CD4-positive, alpha-beta T cell treated with Interleukin-17A for 4 hours (primary cell): ENCODE measurements around the gene METTL23.
A peak's percentile ranks its signal among the peaks of the same experiment; 100 is the strongest.
"Not testable (repeated sequence)": the region's sequence is repeated elsewhere in the genome, so short reads cannot be mapped to it uniquely, and the experiment has no call there.

Experiments used
- DNase-seq: peaks from one replicate; pipeline ENCODE4 v3.0.0-alpha.2; 2020; ENCODE audit warnings: mixed read lengths

The METTL23 gene

GRCh38 chr17:76736349-76737081, 9.9 kb downstream of the METTL23 start:
- DNase-seq = peak; percentile 80

GRCh38 chr17:76737082-76737675, 10.5 kb downstream of the METTL23 start, which contains the start of gene SRSF2:
TSS of gene SRSF2 (minus strand) at chr17:76737331. CDS start at chr17:76737160, 171 bp downstream.
- DNase-seq = peak; percentile 98

GRCh38 chr17:76737676-76738467, 11.2 kb downstream of the METTL23 start, which contains the start of gene MFSD11:
TSS of gene MFSD11 (plus strand) at chr17:76738119. CDS start at chr17:76738353, 234 bp downstream.
- peak; percentile 94 for DNase-seq

GRCh38 chr17:76738468-76738850, 11.8 kb downstream of the METTL23 start:
- no peak for DNase-seq

- not testable (repeated sequence) for DNase-seq
Measured at GRCh38 chr17:76739568-76740115, 13.0 kb downstream of the METTL23 start.

GRCh38 chr17:76740329-76741118, 13.9 kb downstream of the METTL23 start:
- no peak for DNase-seq

GRCh38 chr17:76742958-76743357, 16.3 kb downstream of the METTL23 start:
- no peak for DNase-seq

GRCh38 chr17:76744747-76745146, 18.1 kb downstream of the METTL23 start:
- no peak for DNase-seq

- DNase-seq = not testable (repeated sequence)
Measured at GRCh38 chr17:76745785-76746184, 19.1 kb downstream of the METTL23 start.

- DNase-seq = no peak
Measured at GRCh38 chr17:76747716-76748363, 21.2 kb downstream of the METTL23 start.

GRCh38 chr17:76748657-76749056, 22.0 kb downstream of the METTL23 start:
- DNase-seq = no peak

GRCh38 chr17:76751416-76751993, 24.9 kb downstream of the METTL23 start:
- no peak for DNase-seq

- peak; percentile 23 for DNase-seq
Measured at GRCh38 chr17:76752006-76752405, 25.4 kb downstream of the METTL23 start.

GRCh38 chr17:76753061-76753961, 26.7 kb downstream of the METTL23 start:
- peak; percentile 32 for DNase-seq

- DNase-seq = no peak
Measured at GRCh38 chr17:76755285-76755684, 28.6 kb downstream of the METTL23 start.

- DNase-seq = no peak
Measured at GRCh38 chr17:76757256-76757655, 30.6 kb downstream of the METTL23 start.

GRCh38 chr17:76758570-76758969, 31.9 kb downstream of the METTL23 start:
- DNase-seq = no peak

GRCh38 chr17:76772842-76773525, 46.3 kb downstream of the METTL23 start:
- peak; percentile 80 for DNase-seq

GRCh38 chr17:76775021-76775600, 48.5 kb downstream of the METTL23 start:
- DNase-seq = no peak
